K562 (cell line): ENCODE data around the gene CFAP92. TPM values are rescaled to one million over a fixed set of nuclear protein-coding genes. Genes with fewer than 3 reads are reported as not detected.

Experiments
- ATAC-seq: fragments of 200-7000 bp; cut with Tn5 transposase; 3 replicates; pipeline ENCODE4 v1.9.1; 2020; ENCODE audit warnings: moderate library complexity
- BruUV-seq: library from RNA; stranded (reverse); fragments of 400-500 nt; replicated peaks from 2 replicates; lab custom pipeline; 2021; lab: Mats Ljungman, UMichigan
- CTCF ChIA-PET: fragments of 300-600 bp; formaldehyde crosslinking; extraction: SDS; loops from one replicate; lab custom pipeline; 2021; ENCODE audit warnings: low intra/inter-chr PET ratio; lab: Yijun Ruan, JAX
- POLR2A ChIA-PET: fragments of 300-600, 350-650 bp; sonication (Branson Sonifier 250); formaldehyde crosslinking; extraction: SDS; loops from one replicate; lab custom pipeline; 2021; ENCODE audit warnings: antibody characterized with exemption, inconsistent platforms; lab: Yijun Ruan, JAX
- DNase-seq, 4 experiments: peaks; one replicate each; pipeline versions ENCODE4 v3.0.0 to v3.0.0-alpha.2; 2011 to 2018; ENCODE audit warnings: low spot score in 3 of 4, mixed read lengths in 3 of 4; ENCODE audit errors: extremely low read depth in 1 of 4
- FAIRE-seq: peaks from 2 replicates; lab custom pipeline; 2011; peaks lifted over from hg19 to GRCh38; lab: Jason Lieb, UNC
- H2AFZ ChIP-seq: 2 replicates; pipeline ENCODE4 v1.6.0; 2011; ENCODE audit warnings: low read depth, low read length, control low read depth, inconsistent platforms
- H3K27ac ChIP-seq: fragments of 200-600 bp; 3 replicates; pipeline ENCODE4 v1.8.0; 2011; ENCODE audit warnings: low read depth, mild to moderate bottlenecking, control low read depth, inconsistent platforms, low read length, moderate library complexity, mixed read lengths; ENCODE audit errors: extremely low read depth
- H3K27me3 ChIP-seq, 2 experiments: fragments of 300-600 bp in 1 of 2; 2 replicates in 1 of 2; 3 replicates in 1 of 2; pipeline versions ENCODE4 v1.6.0 to v1.8.0; 2011; ENCODE audit warnings: inconsistent platforms in 2 of 2, low read length in 2 of 2, mild to moderate bottlenecking in 1 of 2, mixed read lengths in 1 of 2, moderate library complexity in 1 of 2; ENCODE audit not compliant: control insufficient read depth in 2 of 2, insufficient read depth in 2 of 2
- H3K36me3 ChIP-seq: fragments of 300-600 bp; 3 replicates; pipeline ENCODE4 v1.8.0; 2011; ENCODE audit warnings: mild to moderate bottlenecking, low read length, inconsistent platforms; ENCODE audit not compliant: control insufficient read depth, insufficient read depth
- H3K4me1 ChIP-seq, 2 experiments: fragments of 200-600 bp in 1 of 2; replicated peaks in 1 of 2; 2 replicates in 1 of 2; 3 replicates in 1 of 2; pipeline versions ENCODE4 v1.5.1 to v1.8.0; 2011; ENCODE audit warnings: inconsistent platforms in 2 of 2, low read length in 2 of 2, mild to moderate bottlenecking in 1 of 2, mixed read lengths in 1 of 2, moderate library complexity in 1 of 2; ENCODE audit not compliant: control insufficient read depth in 2 of 2, insufficient read depth in 2 of 2
- H3K4me2 ChIP-seq: 2 replicates; pipeline ENCODE4 v1.6.1; 2011; ENCODE audit warnings: low read length, control low read depth, inconsistent platforms, mixed read lengths; ENCODE audit not compliant: insufficient read depth
- H3K4me3 ChIP-seq: fragments of 200-600 bp; sonication (generic), shearing (Covaris generic); 2 replicates; pipeline ENCODE4 v1.5.1; 2016; ENCODE audit warnings: control low read depth, inconsistent platforms
- H3K79me2 ChIP-seq: fragments of 200-600 bp; 3 replicates; pipeline ENCODE4 v1.8.0; 2011; ENCODE audit warnings: low read length, inconsistent platforms; ENCODE audit not compliant: control insufficient read depth, insufficient read depth
- H3K9ac ChIP-seq, 2 experiments: 2 replicates each; pipeline versions ENCODE4 v1.6.0 to v1.6.1; 2011; ENCODE audit warnings: low read depth in 2 of 2, low read length in 2 of 2, control low read depth in 1 of 2, inconsistent platforms in 1 of 2, mild to moderate bottlenecking in 1 of 2, mixed read lengths in 1 of 2; ENCODE audit not compliant: insufficient read depth in 1 of 2
- H3K9me1 ChIP-seq: one replicate; pipeline ENCODE4 v1.6.0; 2011; ENCODE audit warnings: inconsistent platforms, mild to moderate bottlenecking, low read length, moderate library complexity; ENCODE audit not compliant: control insufficient read depth, insufficient read depth
- H3K9me3 ChIP-seq: replicated peaks from 2 replicates; pipeline ENCODE4 v1.5.1; 2011; ENCODE audit warnings: low read depth, low read length, inconsistent platforms; ENCODE audit not compliant: control insufficient read depth, insufficient read depth
- H4K20me1 ChIP-seq: replicated peaks from 2 replicates; pipeline ENCODE4 v1.6.1; 2011; ENCODE audit warnings: low read length, inconsistent platforms, mixed read lengths; ENCODE audit not compliant: control insufficient read depth, insufficient read depth
- BRF2 ChIP-seq: IDR thresholded peaks from 3 replicates; pipeline ENCODE4 v1.6.1; 2011; ENCODE audit warnings: borderline replicate concordance, mild to moderate bottlenecking; ENCODE audit not compliant: insufficient read length, insufficient read depth
- CREB5 ChIP-seq: fragments of 250-450 bp; sonication (Bioruptor Pico); IDR thresholded peaks from 2 replicates; pipeline ENCODE4 v1.5.0; 2020; ENCODE audit warnings: mild to moderate bottlenecking
- DPF2 ChIP-seq: fragments of 450-650 bp; IDR thresholded peaks from 2 replicates; pipeline ENCODE4 v1.6.1; 2016
- ELF1 ChIP-seq: fragments of 200-800 bp; sonication (Bioruptor generic); IDR thresholded peaks from 2 replicates; pipeline ENCODE4 v1.6.1; 2016; ENCODE audit warnings: missing genetic modification characterization, missing compliant biosample characterization
- EP400 ChIP-seq: fragments of 450-650 bp; IDR thresholded peaks from 2 replicates; pipeline ENCODE4 v1.6.1; 2017; ENCODE audit warnings: antibody characterized with exemption, mild to moderate bottlenecking, moderate library complexity
- FOXM1 ChIP-seq, 2 experiments: fragments of 450-650 bp in 1 of 2; sonication (generic) in 1 of 2; formaldehyde crosslinking in 1 of 2; IDR thresholded peaks; 2 replicates each; pipeline versions ENCODE4 v1.6.1 to v1.9.0; 2017 to 2022; ENCODE audit warnings: low read depth in 2 of 2, mild to moderate bottlenecking in 2 of 2, missing genetic modification reagents in 1 of 2, moderate library complexity in 1 of 2
- FOXO4 ChIP-seq: fragments of 450-650 bp; formaldehyde crosslinking; IDR thresholded peaks from 2 replicates; pipeline ENCODE4 v1.4.0; 2020; ENCODE audit warnings: mild to moderate bottlenecking, moderate library complexity
- JUNB ChIP-seq: fragments of 450-650 bp; formaldehyde crosslinking; conservative IDR thresholded peaks from 2 replicates; pipeline ENCODE4 v1.4.0; 2020; ENCODE audit warnings: mild to moderate bottlenecking
- KLF1 ChIP-seq: fragments of 450-650 bp; IDR thresholded peaks from 2 replicates; pipeline ENCODE4 v1.6.1; 2016; ENCODE audit warnings: missing genetic modification characterization, missing compliant biosample characterization
- MTA2 ChIP-seq: fragments of 450-650 bp; IDR thresholded peaks from 2 replicates; pipeline ENCODE4 v1.6.1; 2016; ENCODE audit warnings: low read depth
- NCOA6 ChIP-seq: fragments of 450-650 bp; IDR thresholded peaks from 2 replicates; pipeline ENCODE4 v1.6.1; 2017; ENCODE audit warnings: mild to moderate bottlenecking
- ZFX ChIP-seq: sonication (generic); formaldehyde crosslinking; IDR thresholded peaks from 2 replicates; pipeline ENCODE4 v1.8.0; 2022; ENCODE audit warnings: mild to moderate bottlenecking, missing genetic modification reagents, moderate library complexity
- ZNF584 ChIP-seq: fragments of 200-800 bp; sonication (Bioruptor generic); IDR thresholded peaks from 2 replicates; pipeline ENCODE4 v1.6.1; 2016; ENCODE audit warnings: low read depth, mild to moderate bottlenecking, missing genetic modification characterization, missing compliant biosample characterization
- WGBS: fragments of 100-300 bp; shearing (Covaris generic); methylation state at CpG from one replicate; pipeline ENCODE4 v1.1.6; 2016; ENCODE audit warnings: low coverage, mixed read lengths; ENCODE audit not compliant: insufficient coverage; ENCODE audit errors: missing lambda C conversion rate; 5-methylcytosine and 5-hydroxymethylcytosine counted together
- in situ Hi-C: fragments of 300-500 bp; cut with MboI; formaldehyde crosslinking; loops from 4 replicates; pipeline ENCODE4 v1.15.0; 2018; ENCODE audit warnings: inconsistent platforms, mixed read lengths
- intact Hi-C: fragments of 100-400 bp; cut with micrococcal nuclease; formaldehyde crosslinking; loops from 2 replicates; pipeline ENCODE4 v1.14.2; 2022
- polyA plus RNA-seq, 8 experiments: library from polyadenylated mRNA; depleted of rRNA in 4 of 8; stranded (reverse) in 5 of 8; unstranded in 3 of 8; fragments of >200 nt; fragmentation: Nextera tagmentation in 2 of 8; fragmentation: Illumina TruSeq in 1 of 8; extraction: Ambion mirVana in 2 of 8; extraction: Trizol in 1 of 8; gene quantifications; 2 replicates each; pipeline versions ENCODE4 v1.2.1 to v1.2.3, GENCODE V29; 2011 to 2014; ENCODE audit warnings: inconsistent platforms in 1 of 8, missing spikeins in 1 of 8
- total RNA-seq, 7 experiments: library from RNA; depleted of rRNA in 6 of 7; stranded (reverse); fragments of >200 nt in 6 of 7; fragmentation: Illumina TruSeq in 2 of 7; extraction: Trizol in 2 of 7; gene quantifications; 2 replicates each; pipeline versions ENCODE4 v1.2.1 to v1.2.3, GENCODE V29; 2011 to 2021; ENCODE audit warnings: low replicate concordance in 1 of 7

Gene CFAP92
- total and polyA plus RNA-seq, 9 of the 15 experiments (the other 6 are each of a cell fraction or from before 2014, with no cell fraction given), result 0.06 to 0.62 (median 0.36) TPM

- H3K9me1 ChIP-seq, result no peaks in the 10 kb centered on the region
- TF ChIP-seq KLF1 (tag) (no peak), CREB5 (CRISPR knock-in tag) (no peak), ELF1 (tag) (no peak), DPF2 (no peak), FOXO4 (CRISPR knock-in tag) (no peak), MTA2 (no peak), ZFX (no peak), EP400 (no peak), NCOA6 (no peak), FOXM1 (IDR thresholded peaks at IDR 0.05; ENCODE audit: low read depth) (no peak), FOXM1 (CRISPR knock-in tag; IDR thresholded peaks at IDR 0.05; ENCODE audit: low read depth) (no peak), BRF2 (no peak), JUNB (CRISPR knock-in tag) (no peak), ZNF584 (CRISPR knock-in tag) (no peak)
- TF ChIP-seq, all 486 proteins: peak for 0
- H4K20me1 ChIP-seq, result no peaks in the 10 kb centered on the region; the same call in 1 of the 2 replicates
- H3K4me1 ChIP-seq, result no peaks in the 10 kb centered on the region; a peak in 2 of 5 replicates
- WGBS, result 15% methylated on average over 6 of the region's 6 CpGs
- ChIA-PET CTCF (interaction anchor here (0.6 kb wide), 1 partner anchor 275 kb away, joined by 4 read pairs; no protein-coding TSS in a partner anchor), POLR2A (interaction anchor here (0.6 to 0.8 kb wide), 2 partner anchors 82 to 274 kb away, joined by 3 read pairs; no protein-coding TSS in a partner anchor)
- DNase-seq (no peak), FAIRE-seq (no peak), ATAC-seq (no peak)
- no peaks in the 10 kb centered on the region for H3K9me3 ChIP-seq
- in situ Hi-C loops (loop anchor here (10.0 kb wide), 1 partner anchor 113 kb away; no protein-coding TSS in a partner anchor), intact Hi-C loops (loop anchor here (2.0 to 5.0 kb wide), 3 partner anchors 56 to 273 kb away; no protein-coding TSS in a partner anchor)
- H3K79me2 ChIP-seq, result no peaks in the 10 kb centered on the region
- no peak overlapping the region for H3K4me3 ChIP-seq
- H2AFZ ChIP-seq, result no peak overlapping the region
- H3K4me2 ChIP-seq, result no peak overlapping the region
- BruUV-seq, result no TSS peak
- H3K36me3 ChIP-seq, result no peaks in the 10 kb centered on the region
- peaks cover 0 to 12% of the 10 kb centered on the region in 2 experiments; a peak in 2 of 5 replicates for H3K27me3 ChIP-seq
- no peak overlapping the region for H3K27ac ChIP-seq
- H3K9ac ChIP-seq, result no peak overlapping the region
Measured at GRCh38 chr3:128971421-128972100, 22.3 kb downstream of the CFAP92 start.
